ENCODE data around the gene CFAP77.

- no peak for TF ChIP-seq CTCF (IDR thresholded peaks at IDR 0.05)
- TF ChIP-seq POLR2A (IDR thresholded peaks at IDR 0.05) = no peak
- TF ChIP-seq EP300 (IDR thresholded peaks at IDR 0.05; ENCODE audit: low read depth) = no peak
Observed at GRCh38 chr9:132486706-132487350, 76.8 kb downstream of the CFAP77 start.

All from transverse colon (tissue), 3 donors.